Measurements from ENCODE around the gene CD82. TPM values are rescaled to one million over a fixed set of nuclear protein-coding genes. Genes with fewer than 3 reads are reported as not detected.
A peak's percentile ranks its signal among the peaks of the same experiment; 100 is the strongest.

The CD82 gene
- total and polyA plus RNA-seq, 11 donors = 20.1 to 76.2 (median 37.3) TPM

DNA sequence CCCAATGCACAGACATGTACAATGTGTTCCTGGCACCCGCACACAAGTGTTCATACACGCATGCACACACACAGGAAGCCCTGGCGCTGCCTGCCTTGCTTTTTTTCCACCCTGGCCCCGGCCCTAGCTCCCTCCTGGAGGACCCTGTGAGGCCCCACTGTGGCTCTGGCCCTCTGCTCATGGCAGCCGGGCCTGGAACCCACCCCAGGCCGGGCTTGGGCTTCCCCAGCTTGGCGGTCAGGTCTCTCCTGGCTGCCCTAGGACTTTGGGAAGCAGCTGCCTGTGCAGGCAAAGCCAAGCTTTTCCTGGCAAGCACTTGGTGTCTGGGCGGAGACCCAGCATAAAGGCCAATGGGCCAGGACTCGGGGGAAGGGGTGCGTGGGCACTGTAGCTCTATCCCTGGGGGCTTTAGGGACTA, 30.5 kb downstream of the CD82 start:
- peak overlapping the region; percentile 17 to 79 (median 66) for H3K27ac ChIP-seq
- intact Hi-C loops (cut with DNase I) = no loop called here
- H3K27me3 ChIP-seq = no peaks in the 10 kb centered on the region
- H3K4me3 ChIP-seq = no peak overlapping the region
- H3K36me3 ChIP-seq = no peaks in the 10 kb centered on the region
- DNase-seq = peak; percentile 77 to 89 (median 84)
- peak; percentile 66 to 88 (median 86) for ATAC-seq
- TF ChIP-seq, protein P1, sequence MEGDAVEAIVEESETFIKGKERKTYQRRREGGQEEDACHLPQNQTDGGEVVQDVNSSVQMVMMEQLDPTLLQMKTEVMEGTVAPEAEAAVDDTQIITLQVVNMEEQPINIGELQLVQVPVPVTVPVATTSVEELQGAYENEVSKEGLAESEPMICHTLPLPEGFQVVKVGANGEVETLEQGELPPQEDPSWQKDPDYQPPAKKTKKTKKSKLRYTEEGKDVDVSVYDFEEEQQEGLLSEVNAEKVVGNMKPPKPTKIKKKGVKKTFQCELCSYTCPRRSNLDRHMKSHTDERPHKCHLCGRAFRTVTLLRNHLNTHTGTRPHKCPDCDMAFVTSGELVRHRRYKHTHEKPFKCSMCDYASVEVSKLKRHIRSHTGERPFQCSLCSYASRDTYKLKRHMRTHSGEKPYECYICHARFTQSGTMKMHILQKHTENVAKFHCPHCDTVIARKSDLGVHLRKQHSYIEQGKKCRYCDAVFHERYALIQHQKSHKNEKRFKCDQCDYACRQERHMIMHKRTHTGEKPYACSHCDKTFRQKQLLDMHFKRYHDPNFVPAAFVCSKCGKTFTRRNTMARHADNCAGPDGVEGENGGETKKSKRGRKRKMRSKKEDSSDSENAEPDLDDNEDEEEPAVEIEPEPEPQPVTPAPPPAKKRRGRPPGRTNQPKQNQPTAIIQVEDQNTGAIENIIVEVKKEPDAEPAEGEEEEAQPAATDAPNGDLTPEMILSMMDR (IDR thresholded peaks at IDR 0.05) = no peak
- TF ChIP-seq POLR2A (IDR thresholded peaks at IDR 0.05) = no peak
- no peaks in the 10 kb centered on the region for H3K9me3 ChIP-seq
- WGBS, 4 donors = 8 to 42% (median 24%) methylated on average over 4 to 10 of the region's 10 CpGs
- H3K4me1 ChIP-seq = peaks cover 0 to 64% (median 42%) of the 10 kb centered on the region in 12 donors

DNA sequence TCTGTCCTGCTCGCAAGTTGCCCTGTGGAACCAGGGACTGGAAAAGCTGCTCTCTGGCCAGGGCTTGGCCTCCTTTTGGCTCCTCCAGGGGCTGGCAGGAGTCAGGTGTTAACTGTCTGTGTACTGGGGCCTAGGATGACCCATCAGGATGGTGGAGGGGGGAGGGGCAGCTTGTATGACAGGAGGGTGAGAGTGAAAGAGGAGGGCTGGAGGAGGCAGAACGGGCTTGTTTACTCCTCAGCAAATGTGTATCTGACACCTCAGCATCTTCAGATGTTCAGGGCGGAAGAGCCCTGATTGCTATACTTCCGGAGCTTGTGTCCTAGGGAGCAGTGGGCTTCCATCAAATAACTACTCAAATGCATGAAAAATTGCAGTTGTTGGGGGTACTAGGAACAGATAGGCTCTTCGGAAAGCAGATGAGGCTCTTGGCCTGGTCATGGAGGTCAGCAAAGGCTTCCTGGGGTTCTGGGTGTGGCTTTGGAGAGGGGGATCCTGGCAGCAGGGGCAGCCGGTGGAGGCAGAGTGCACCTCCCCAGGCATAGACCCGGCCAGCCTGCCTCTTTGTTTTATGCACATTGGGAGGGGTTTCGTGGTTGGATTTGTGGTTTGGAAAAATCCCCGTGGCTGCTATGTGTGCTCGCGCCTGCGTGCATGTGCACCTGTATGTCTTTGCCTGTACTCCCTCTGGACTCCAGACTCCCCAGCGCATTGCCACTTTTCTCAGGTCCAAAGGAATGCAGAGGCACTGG, 31.2 kb downstream of the CD82 start:
- peaks cover 0 to 68% (median 48%) of the 10 kb centered on the region in 12 donors for H3K4me1 ChIP-seq
- 71 to 78% (median 75%) methylated on average over 10 to 13 of the region's 13 CpGs for WGBS, 4 donors

DNA sequence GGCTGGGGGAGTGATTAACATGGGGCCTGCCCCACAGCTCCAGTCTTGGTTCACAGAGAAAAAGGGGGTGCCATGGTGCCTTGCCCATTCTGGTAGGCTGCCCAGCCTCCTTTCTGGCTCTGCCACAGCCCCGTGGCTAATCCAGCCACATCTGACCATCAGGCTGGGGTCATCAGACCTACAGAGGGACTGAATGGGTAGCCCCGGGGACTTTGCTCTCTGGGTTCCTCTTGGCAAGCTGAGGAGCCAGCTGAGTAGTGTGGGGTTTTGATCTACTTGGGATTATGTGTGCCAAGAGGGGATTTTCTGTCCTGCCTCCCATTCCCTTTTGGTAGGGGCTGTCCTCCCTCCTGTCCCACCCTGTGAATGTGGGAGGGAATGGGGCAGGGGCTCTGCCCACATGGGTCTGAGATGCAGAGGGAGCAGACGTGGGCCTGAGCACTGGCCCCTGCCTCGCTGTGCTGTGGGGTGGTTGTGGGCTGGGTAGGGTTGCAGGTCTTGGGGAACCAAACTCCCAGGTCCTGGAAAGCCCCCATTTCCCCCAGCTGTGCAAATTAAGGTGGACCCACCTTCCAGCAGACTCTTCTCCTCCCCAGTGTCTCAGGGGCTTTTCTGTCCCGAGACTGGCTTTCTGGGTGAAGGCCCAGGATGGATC, 32.0 kb downstream of the CD82 start:
- WGBS, 4 donors = 70 to 88% (median 76%) methylated on average over 3 to 5 of the region's 5 CpGs
- no peak for ATAC-seq
- Histone ChIP-seq H3K4me3 (no peak overlapping the region), H3K4me1 (peaks cover 0 to 70% (median 46%) of the 10 kb centered on the region in 12 donors), H3K27me3 (no peaks in the 10 kb centered on the region), H3K27ac (peak overlapping the region in 3 of 12 donors; percentile 5 to 79 (median 5)), H3K36me3 (no peaks in the 10 kb centered on the region), H3K9me3 (no peaks in the 10 kb centered on the region)
- no peak for TF ChIP-seq POLR2A (IDR thresholded peaks at IDR 0.05)
- TF ChIP-seq, protein P1 (IDR thresholded peaks at IDR 0.05) = no peak
- intact Hi-C loops (cut with DNase I) = no loop called here
- DNase-seq = no peak

More for the DNA sequence above, 31.2 kb downstream of the CD82 start:
- Histone ChIP-seq H3K9me3 (no peaks in the 10 kb centered on the region), H3K27ac (peak overlapping the region; percentile 17 to 79 (median 66)), H3K36me3 (no peaks in the 10 kb centered on the region), H3K27me3 (no peaks in the 10 kb centered on the region), H3K4me3 (no peak overlapping the region)
- DNase-seq (no peak), ATAC-seq (peak in 3 of 4 donors; percentile 2 to 12 (median 5))
- intact Hi-C loops (cut with DNase I) = no loop called here
- TF ChIP-seq, protein P1 (IDR thresholded peaks at IDR 0.05) = no peak
- TF ChIP-seq POLR2A (IDR thresholded peaks at IDR 0.05) = no peak

GRCh38 chr11:44598831-44599230, 33.4 kb downstream of the CD82 start:
- WGBS, 4 donors = 71 to 100% (median 99%) methylated on average over 1 of the region's 1 CpG
- Histone ChIP-seq H3K36me3 (no peaks in the 10 kb centered on the region), H3K27me3 (no peaks in the 10 kb centered on the region), H3K4me1 (peaks cover 0 to 71% (median 48%) of the 10 kb centered on the region in 12 donors), H3K4me3 (no peak overlapping the region), H3K9me3 (no peaks in the 10 kb centered on the region), H3K27ac (no peak overlapping the region)
- no peak for DNase-seq
- intact Hi-C loops (cut with DNase I) = no loop called here
- no peak for ATAC-seq
- TF ChIP-seq, protein P1 (IDR thresholded peaks at IDR 0.05) = no peak
- no peak for TF ChIP-seq POLR2A (IDR thresholded peaks at IDR 0.05)
